Astrocyte of the cerebellum (primary cell): ENCODE measurements around the gene GPR84.

Experiments
- DNase-seq: peaks from one replicate; pipeline ENCODE4 v3.0.0-alpha.2; 2011; ENCODE audit warnings: low read depth
- H3K4me3 ChIP-seq: 2 replicates; pipeline ENCODE4 v1.5.1; 2011; ENCODE audit warnings: mild to moderate bottlenecking, low read depth, low read length, moderate library complexity
- in situ Hi-C: cut with HindIII; loops from 2 replicates; pipeline ENCODE4 v1.10.0; 2017; ENCODE audit warnings: low sequenced_read_pairs
- TF ChIP-seq, protein P1 (sequence below): IDR thresholded peaks from 2 replicates; pipeline ENCODE4 v1.5.1; 2012; ENCODE audit warnings: low read length, low read depth, moderate library complexity, mild to moderate bottlenecking; ENCODE audit errors: missing control alignments

Gene GPR84

GRCh38 chr12:54388237-54389133 lies 24.2 kb upstream of the GPR84 start:
- in situ Hi-C loops, result no loop called here
- no peak overlapping the region for H3K4me3 ChIP-seq
- TF ChIP-seq, protein P1, sequence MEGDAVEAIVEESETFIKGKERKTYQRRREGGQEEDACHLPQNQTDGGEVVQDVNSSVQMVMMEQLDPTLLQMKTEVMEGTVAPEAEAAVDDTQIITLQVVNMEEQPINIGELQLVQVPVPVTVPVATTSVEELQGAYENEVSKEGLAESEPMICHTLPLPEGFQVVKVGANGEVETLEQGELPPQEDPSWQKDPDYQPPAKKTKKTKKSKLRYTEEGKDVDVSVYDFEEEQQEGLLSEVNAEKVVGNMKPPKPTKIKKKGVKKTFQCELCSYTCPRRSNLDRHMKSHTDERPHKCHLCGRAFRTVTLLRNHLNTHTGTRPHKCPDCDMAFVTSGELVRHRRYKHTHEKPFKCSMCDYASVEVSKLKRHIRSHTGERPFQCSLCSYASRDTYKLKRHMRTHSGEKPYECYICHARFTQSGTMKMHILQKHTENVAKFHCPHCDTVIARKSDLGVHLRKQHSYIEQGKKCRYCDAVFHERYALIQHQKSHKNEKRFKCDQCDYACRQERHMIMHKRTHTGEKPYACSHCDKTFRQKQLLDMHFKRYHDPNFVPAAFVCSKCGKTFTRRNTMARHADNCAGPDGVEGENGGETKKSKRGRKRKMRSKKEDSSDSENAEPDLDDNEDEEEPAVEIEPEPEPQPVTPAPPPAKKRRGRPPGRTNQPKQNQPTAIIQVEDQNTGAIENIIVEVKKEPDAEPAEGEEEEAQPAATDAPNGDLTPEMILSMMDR, result no peak
- DNase-seq, result no peak

GRCh38 chr12:54387114-54387467 lies 22.8 kb upstream of the GPR84 start:
- TF ChIP-seq, protein P1, result no peak
- in situ Hi-C loops, result no loop called here
- DNase-seq, result no peak
- no peak overlapping the region for H3K4me3 ChIP-seq

GRCh38 chr12:54386403-54387113 lies 22.3 kb upstream of the GPR84 start:
- TF ChIP-seq, protein P1, result no peak
- in situ Hi-C loops, result no loop called here
- no peak for DNase-seq
- no peak overlapping the region for H3K4me3 ChIP-seq

DNA sequence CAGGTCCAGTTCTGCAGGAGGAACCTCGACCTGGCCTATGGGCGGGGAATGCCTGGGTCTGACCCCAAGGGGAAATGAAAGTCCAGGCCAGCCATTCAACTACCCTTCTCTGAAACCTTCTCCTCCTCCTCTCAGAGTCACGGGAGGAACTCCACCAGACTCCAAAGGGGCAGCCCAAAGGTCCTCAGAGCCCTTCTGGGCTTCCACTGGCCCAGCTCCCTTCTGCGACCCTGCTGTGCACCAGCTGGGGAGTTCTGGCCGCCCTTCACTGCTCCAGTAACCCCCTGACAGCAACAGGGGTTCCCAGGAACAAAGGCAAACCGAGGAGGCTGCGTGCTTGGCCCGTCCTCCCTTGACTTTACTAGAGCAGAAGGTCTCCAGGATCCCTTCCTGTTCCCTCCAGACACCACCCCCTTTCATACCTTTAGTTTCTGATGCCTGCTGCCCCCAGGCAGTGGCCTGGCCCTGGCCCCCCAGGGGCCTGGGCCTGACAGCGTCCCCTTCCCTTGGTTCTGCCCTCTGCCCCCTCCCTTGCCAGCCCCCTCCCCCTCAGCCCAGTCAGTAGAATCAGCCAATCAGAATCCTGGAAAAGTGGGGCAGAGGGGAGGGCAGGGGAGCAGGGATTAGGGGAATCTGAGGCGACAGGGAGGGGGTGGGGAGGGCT lies 21.1 kb upstream of the GPR84 start:
- no peak overlapping the region for H3K4me3 ChIP-seq
- no peak for DNase-seq
- TF ChIP-seq, protein P1, result no peak
- in situ Hi-C loops, result no loop called here

GRCh38 chr12:54384591-54385041 lies 20.3 kb upstream of the GPR84 start, which contains the start of gene ZNF385A:
Gene ZNF385A, minus strand, starts transcription at chr12:54384733. Its CDS starts 219 bp downstream, at chr12:54384514.
- no peak within 1 kb of the TSS for H3K4me3 ChIP-seq
- DNase-seq, result no peak
- in situ Hi-C loops, result no loop called here
- TF ChIP-seq, protein P1, result no peak

DNA sequence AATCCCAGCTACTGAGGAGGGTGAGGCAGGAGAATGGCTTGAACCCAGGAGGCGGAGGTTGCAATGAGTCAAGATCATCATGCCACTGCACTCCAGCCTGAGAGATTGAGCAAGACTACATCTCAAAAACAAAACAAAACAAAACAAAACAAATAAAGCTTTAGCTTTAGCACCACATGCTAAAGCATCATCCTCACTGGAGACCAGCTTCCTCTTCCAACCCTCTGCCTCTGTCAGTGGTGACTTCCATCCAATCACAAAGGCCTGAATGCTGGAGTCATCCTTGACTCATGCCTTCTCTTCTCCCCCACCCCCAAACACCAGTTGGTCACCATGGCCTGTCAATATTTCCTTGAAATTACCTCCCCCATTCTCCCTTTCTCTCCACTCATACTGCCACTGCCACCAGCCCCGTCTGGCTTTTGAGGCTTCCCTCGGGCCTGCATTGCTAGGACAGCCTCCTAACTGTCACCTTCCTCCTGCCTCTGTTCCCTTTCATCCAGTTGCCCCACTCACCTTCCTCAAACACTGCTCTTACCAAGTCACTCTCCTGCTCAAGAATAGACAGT lies 18.8 kb upstream of the GPR84 start:
- TF ChIP-seq, protein P1, result no peak
- DNase-seq, result no peak
- in situ Hi-C loops, result no loop called here
- no peak overlapping the region for H3K4me3 ChIP-seq
